Measurements from ENCODE around the gene CXADR.
"Not testable (repeated sequence)": the region's sequence is repeated elsewhere in the genome, so short reads cannot be mapped to it uniquely, and the experiment has no call there.

CXADR gene

GRCh38 chr21:17512253-17513213, at the start of gene CXADR:
Gene CXADR (plus strand): TSS chr21:17513043. CDS start chr21:17513130, 87 bp downstream.
- peak in 50 of 51 donors; percentile 35 to 90 (median 67) for DNase-seq

DNA sequence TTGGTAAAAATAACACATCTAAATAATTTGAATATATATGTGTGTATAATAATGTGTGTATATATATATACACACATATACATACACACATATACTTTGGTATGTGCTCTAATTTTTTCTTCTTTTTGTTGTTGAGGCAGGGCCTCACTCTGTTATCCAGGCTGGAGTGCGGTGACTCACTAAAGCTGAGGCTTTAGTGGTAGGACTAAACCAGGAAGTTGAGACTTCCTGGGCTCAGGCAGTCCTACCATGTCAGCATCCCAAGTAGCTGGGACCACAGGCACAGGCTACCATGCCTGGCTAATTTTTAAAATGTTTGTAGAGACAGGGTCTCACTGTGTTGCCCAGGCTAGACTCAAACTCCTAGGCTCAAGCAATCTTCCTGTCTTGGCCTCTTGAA, 46.7 kb upstream of the CXADR start:
- no peak for DNase-seq

DNA sequence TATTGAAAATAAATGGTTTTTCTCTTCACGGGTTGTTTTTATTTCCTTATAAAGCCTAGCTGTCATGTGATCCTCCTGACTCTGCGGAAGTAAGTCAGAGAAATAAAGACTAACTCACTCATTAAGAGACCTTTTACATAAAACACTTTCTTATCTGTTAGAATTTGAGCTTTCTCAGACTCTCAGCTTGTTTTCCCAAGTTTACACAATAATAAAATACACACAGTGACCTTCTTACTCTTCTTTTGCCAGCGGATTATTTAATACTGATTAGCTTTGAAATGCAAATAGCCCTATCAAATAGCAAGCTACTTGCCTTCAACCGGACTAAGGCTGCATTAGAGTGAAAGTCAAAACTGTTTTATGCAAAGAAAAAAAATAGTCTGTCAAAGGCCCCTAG, 45.5 kb upstream of the CXADR start:
- DNase-seq = no peak

- DNase-seq = no peak
Measured at GRCh38 chr21:17467829-17468228, 45.0 kb upstream of the CXADR start.

- DNase-seq = no peak
Measured at GRCh38 chr21:17468698-17469097, 44.1 kb upstream of the CXADR start.

DNA sequence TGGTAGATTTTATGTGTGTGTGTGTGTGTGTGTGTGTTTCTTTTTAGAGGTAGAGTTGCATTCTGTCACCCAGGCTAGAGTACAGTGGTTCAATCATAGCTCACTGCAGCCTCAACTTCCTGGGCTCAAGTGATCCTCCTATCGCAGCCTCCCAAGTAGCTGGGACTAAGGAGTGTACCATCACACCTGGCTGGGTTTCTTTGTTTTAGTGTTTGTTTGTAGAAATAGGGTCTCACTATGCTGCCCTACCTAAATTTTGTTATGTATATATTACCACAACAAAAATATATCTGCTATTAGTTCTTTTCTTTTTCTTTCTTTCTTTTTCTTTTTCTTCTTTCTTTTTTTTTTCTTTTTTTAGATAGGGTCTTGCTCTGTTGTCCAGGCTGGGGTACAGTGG, 43.1 kb upstream of the CXADR start:
- DNase-seq = no peak

DNA sequence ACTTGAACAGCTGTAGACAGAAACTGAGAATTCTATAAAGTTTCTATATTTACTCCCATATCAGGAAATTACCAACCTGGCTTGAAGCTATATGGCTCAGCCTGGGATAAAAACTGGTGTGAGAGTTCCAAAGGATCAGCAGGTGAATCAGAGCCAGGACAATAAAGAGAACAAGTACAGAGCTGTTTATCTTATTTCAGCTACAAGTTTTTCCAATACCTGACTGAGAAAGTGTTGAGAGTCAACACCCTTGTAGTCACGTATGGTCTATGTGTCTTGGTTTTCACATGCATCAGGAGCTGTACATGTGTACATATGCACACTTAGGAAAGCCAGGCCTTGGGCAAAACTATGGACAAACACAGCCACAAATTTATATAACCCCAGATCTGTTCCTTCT, 40.7 kb upstream of the CXADR start:
- no peak for DNase-seq

DNA sequence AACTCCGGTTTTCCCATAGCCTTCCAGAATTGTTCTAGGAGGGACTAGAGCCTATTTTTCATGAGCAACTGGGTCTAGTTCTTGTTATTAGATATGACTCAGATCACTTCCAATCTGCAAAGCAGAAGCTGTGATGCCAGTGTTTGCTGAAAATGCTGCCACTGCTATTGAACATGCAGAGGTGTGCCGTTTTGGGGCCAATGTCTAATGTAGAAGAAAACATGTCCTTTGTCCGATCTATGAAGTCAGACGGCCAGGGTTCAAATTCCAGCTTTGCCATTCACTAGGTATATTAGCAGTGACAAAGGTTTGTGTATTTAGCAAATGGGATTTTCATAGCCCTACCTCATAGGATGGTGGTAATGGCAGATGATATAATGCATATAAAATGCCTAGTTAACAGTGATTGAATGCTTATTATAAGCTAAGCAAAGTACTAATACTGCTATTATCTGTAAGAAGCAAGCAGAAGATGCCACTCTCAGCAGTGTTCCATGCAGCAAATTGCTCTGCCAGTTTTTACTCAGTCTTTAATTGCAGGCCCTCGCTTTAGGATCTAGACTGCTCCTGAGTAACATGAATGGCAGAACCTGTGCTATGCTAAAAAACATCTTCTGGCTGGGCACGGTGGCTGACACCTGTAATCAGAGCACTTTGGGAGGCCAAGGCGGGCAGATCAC, 40.1 kb upstream of the CXADR start:
- no peak for DNase-seq

DNA sequence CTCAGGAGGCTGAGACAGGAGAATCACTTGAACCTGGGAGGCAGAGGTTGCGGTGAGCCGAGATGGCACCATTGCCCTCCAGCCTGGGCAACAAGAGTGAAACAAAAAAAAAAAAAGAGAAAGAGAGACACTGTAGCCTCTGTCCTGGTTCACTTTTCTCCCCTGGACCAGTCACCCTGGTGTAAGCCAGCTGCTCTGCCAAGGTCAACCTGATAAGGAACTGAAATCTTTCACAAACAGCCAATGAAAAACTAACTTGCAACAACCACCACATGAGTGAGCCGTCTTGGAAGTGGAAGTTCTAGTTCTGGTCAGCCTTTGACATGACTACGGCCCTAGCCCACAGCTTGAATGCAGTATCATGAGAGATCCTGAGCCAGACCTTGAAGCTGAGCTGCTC, 36.8 kb upstream of the CXADR start:
- peak in 3 of 51 donors; percentile 9 to 15 (median 12) for DNase-seq

- DNase-seq = not testable (repeated sequence)
Measured at GRCh38 chr21:17478156-17478555, 34.7 kb upstream of the CXADR start.

DNA sequence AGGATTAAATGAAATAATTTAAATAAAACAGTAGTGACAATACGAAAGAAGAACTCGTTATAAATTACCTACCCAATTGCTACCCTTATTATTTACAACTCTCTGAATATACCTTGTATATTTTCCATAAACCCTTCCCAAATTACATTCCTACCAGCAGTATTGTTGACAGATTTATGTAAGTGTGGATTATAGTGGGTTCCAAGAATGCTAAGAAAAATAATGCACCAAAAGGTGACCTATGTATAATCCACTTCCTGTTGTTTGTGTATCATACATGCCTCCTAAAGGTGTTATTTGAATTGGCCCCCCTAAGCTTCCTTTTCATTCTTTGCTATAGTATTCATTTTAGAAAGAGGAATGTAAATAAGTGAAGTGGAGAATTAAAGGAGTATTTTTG, 33.2 kb upstream of the CXADR start:
- DNase-seq = no peak

GRCh38 chr21:17482928-17483327, 29.9 kb upstream of the CXADR start:
- no peak for DNase-seq

- no peak for DNase-seq
Measured at GRCh38 chr21:17488620-17489019, 24.2 kb upstream of the CXADR start.

DNA sequence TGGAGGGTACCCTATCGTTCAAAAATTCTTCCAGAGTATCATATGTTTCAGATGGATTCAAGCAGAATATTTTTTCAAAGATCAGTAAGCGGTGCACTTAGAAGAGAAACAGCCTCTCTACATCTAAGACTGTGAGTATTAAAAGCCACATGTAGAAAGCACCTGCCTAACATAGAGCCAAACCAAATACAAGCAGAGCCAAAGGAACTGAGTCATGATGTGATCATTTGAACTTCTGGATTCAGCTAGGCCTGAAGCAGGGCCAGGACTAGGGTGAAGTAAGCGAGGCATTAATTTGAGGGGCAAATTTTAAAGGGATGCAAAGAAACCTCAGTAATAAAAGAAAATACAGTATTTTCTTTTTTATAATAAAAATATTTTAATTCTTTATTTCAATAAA, 23.3 kb upstream of the CXADR start:
- not testable (repeated sequence) for DNase-seq

- DNase-seq = peak in 3 of 51 donors; percentile 7 to 21 (median 20)
Measured at GRCh38 chr21:17491716-17492414, 21.0 kb upstream of the CXADR start.

GRCh38 chr21:17492415-17493168, 20.3 kb upstream of the CXADR start:
- DNase-seq = no peak

GRCh38 chr21:17494051-17494450, 18.8 kb upstream of the CXADR start:
- no peak for DNase-seq

- DNase-seq = no peak
Measured at GRCh38 chr21:17495680-17496079, 17.2 kb upstream of the CXADR start.

DNA sequence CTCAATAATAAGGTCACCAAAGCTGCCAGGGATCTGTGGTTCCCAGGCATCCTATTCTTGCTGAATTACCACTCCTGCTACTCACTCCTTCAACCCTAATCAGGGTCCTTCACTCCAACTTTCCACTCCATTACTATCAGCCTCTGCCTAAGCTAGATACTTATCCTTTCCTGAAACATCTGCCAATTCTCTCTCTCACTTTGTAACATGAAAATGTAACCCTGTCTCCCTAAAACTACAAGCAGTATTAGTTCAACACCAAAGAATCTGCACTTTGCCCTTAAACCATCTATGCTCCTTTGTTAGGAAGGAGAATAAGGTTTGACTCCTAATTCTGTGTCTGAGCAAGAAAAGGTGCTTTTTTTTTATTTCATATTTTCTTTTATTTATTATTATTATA, 15.5 kb upstream of the CXADR start:
- no peak for DNase-seq

DNA sequence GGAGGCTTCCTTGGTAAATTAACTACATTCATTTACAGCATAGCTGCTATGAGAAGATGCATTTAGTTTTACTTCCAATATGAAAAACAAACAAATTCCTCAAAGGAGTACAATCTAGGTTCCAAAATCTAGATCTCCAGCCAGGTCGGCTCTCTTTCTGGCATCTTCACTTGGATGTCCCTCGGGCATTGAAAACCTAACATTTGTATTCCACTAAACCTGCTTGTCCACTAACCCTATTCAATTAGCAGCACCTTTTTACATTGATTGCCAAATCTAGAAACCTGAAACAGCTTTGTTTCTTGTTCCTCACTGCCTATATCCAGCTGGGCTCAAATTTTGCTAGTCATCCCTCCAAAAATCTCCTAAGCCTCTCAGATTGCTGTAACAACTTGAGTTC, 14.3 kb upstream of the CXADR start:
- DNase-seq = no peak
